Measurements from ENCODE around the gene GRPR.

GRPR gene

GRCh38 chrX:16137416-16138107 is 14.2 kb downstream of the GRPR start (continued):
- TF ChIP-seq KLF17 (tag by site-specific recombination; IDR thresholded peaks at IDR 0.05) (no peak), INSM2 (tag by site-specific recombination; IDR thresholded peaks at IDR 0.05) (no peak)

GRCh38 chrX:16138108-16138427 is 14.7 kb downstream of the GRPR start:
- ChIA-PET CTCF (interaction anchor here (0.5 to 2.3 kb wide), 5 partner anchors 9 to 371 kb away, joined by 3 to 10 read pairs (median 3); partner anchors contain the start of gene GRPR), POLR2A (no interaction called here)
- no peak for TF ChIP-seq ZNF2 (tag by site-specific recombination; IDR thresholded peaks at IDR 0.05)
- TF ChIP-seq ZNF354C (tag by site-specific recombination; IDR thresholded peaks at IDR 0.05; ENCODE audit: borderline replicate concordance, low read depth) = no peak
- TF ChIP-seq ZNF624 (tag by site-specific recombination; IDR thresholded peaks at IDR 0.05) = no peak
- TF ChIP-seq SP2 (tag by site-specific recombination; IDR thresholded peaks at IDR 0.05) = no peak
- TF ChIP-seq RBAK (tag by site-specific recombination; IDR thresholded peaks at IDR 0.05) = no peak
- no peak for TF ChIP-seq ZNF174 (tag by site-specific recombination; IDR thresholded peaks at IDR 0.05)
- TF ChIP-seq BCL6B (tag by site-specific recombination; IDR thresholded peaks at IDR 0.05) = no peak
- TF ChIP-seq ZEB2 (tag by site-specific recombination; IDR thresholded peaks at IDR 0.05) = no peak
- TF ChIP-seq WT1 (tag by site-specific recombination; IDR thresholded peaks at IDR 0.05) = no peak
- TF ChIP-seq MEIS1 (CRISPR knock-in tag; IDR thresholded peaks at IDR 0.05; ENCODE audit: borderline replicate concordance) = no peak
- no peak for TF ChIP-seq ZSCAN16 (tag by site-specific recombination; IDR thresholded peaks at IDR 0.05)
- no peak for TF ChIP-seq SETDB1 (IDR thresholded peaks at IDR 0.05; ENCODE audit: insufficient read length, low read length)
- no peak for TF ChIP-seq ZNF18 (tag by site-specific recombination; IDR thresholded peaks at IDR 0.05)
- no peaks in the 10 kb centered on the region for H3K4me1 ChIP-seq (ENCODE audit: control insufficient read depth, insufficient read depth, low read length)
- H3K27ac ChIP-seq (ENCODE audit: extremely low read depth, low read depth, low read length) = no peak overlapping the region
- H3K36me3 ChIP-seq (ENCODE audit: control insufficient read depth in 2 of 2, insufficient read depth in 1 of 2, low read length in 2 of 2) = no peaks in the 10 kb centered on the region
- H3K9me3 ChIP-seq (ENCODE audit: control insufficient read depth, insufficient read depth, low read depth, low read length) = no peaks in the 10 kb centered on the region
- H3K4me3 ChIP-seq (ENCODE audit: low read depth, low read length) = no peak overlapping the region

- CTCF ChIA-PET = interaction anchor here (1.1 kb wide), 1 partner anchor 142 kb away, joined by 3 read pairs; no protein-coding TSS in a partner anchor
- TF ChIP-seq ZNF248 (tag by site-specific recombination; IDR thresholded peaks at IDR 0.05) (no peak), ZNF76 (tag by site-specific recombination; IDR thresholded peaks at IDR 0.05; ENCODE audit: borderline replicate concordance, low read depth) (no peak), PBX3 (CRISPR knock-in tag; IDR thresholded peaks at IDR 0.05) (no peak), ATF2 (tag by site-specific recombination; IDR thresholded peaks at IDR 0.05; ENCODE audit: low read depth) (no peak), ZNF660 (tag by site-specific recombination; IDR thresholded peaks at IDR 0.05) (no peak), ZNF146 (tag by site-specific recombination; IDR thresholded peaks at IDR 0.05) (no peak)
Observed at GRCh38 chrX:16140448-16140847, 17.1 kb downstream of the GRPR start.

More at GRCh38 chrX:16140448-16140847, 17.1 kb downstream of the GRPR start:
- Histone ChIP-seq H3K27ac (ENCODE audit: extremely low read depth, low read depth, low read length) (no peak overlapping the region), H3K9me3 (ENCODE audit: control insufficient read depth, insufficient read depth, low read depth, low read length) (no peaks in the 10 kb centered on the region; the same call in 1 of the 2 replicates), H3K36me3 (ENCODE audit: control insufficient read depth in 2 of 2, insufficient read depth in 1 of 2, low read length in 2 of 2) (no peaks in the 10 kb centered on the region), H3K4me1 (ENCODE audit: control insufficient read depth, insufficient read depth, low read length) (no peaks in the 10 kb centered on the region), H3K4me3 (ENCODE audit: low read depth, low read length) (no peak overlapping the region)
- POLR2A ChIA-PET = no interaction called here
